Parathyroid adenoma (tissue), 2 donors: ENCODE results near the gene PRKAR1B.

Experiments used
- H2AFZ ChIP-seq: fragments of 300-600 bp; sonication (generic); one replicate; pipeline ENCODE4 v1.7.0; 2017; ENCODE audit warnings: antibody characterized with exemption, mild to moderate bottlenecking
- H3K27ac ChIP-seq: fragments of 300-600 bp; sonication (generic); one replicate; pipeline ENCODE4 v1.7.0; 2017
- H3K27me3 ChIP-seq: fragments of 300-600 bp; sonication (generic); one replicate; pipeline ENCODE4 v1.7.0; 2017; ENCODE audit warnings: low read length; ENCODE audit not compliant: control insufficient read depth, insufficient read depth
- H3K36me3 ChIP-seq: fragments of 300-600 bp; sonication (generic); one replicate; pipeline ENCODE4 v1.7.0; 2017; ENCODE audit warnings: low read length; ENCODE audit not compliant: control insufficient read depth, insufficient read depth
- H3K4me1 ChIP-seq: fragments of 300-600 bp; sonication (generic); one replicate; pipeline ENCODE4 v1.7.0; 2017; ENCODE audit warnings: control low read depth
- H3K4me2 ChIP-seq: fragments of 300-600 bp; sonication (generic); one replicate; pipeline ENCODE4 v1.7.0; 2017; ENCODE audit warnings: low read length
- H3K4me3 ChIP-seq: fragments of 300-600 bp; sonication (generic); one replicate; pipeline ENCODE4 v1.7.0; 2017; ENCODE audit warnings: low read depth, low read length
- H3K79me2 ChIP-seq: fragments of 300-600 bp; sonication (generic); one replicate; pipeline ENCODE4 v1.7.0; 2017; ENCODE audit warnings: control low read depth
- H3K9ac ChIP-seq: fragments of 300-600 bp; sonication (generic); one replicate; pipeline ENCODE4 v1.7.0; 2017; ENCODE audit warnings: mild to moderate bottlenecking
- H3K9me3 ChIP-seq: fragments of 300-600 bp; sonication (generic); one replicate; pipeline ENCODE4 v1.7.0; 2017; ENCODE audit warnings: low read length; ENCODE audit not compliant: control insufficient read depth
- CTCF ChIP-seq: fragments of 300-600 bp; sonication (generic); IDR thresholded peaks from one replicate; pipeline ENCODE4 v1.7.0; 2017; ENCODE audit warnings: antibody characterized with exemption, mild to moderate bottlenecking
- donor health status: primary hyperparathyroidism.

PRKAR1B gene

GRCh38 chr7:644381-645305 is 82.4 kb downstream of the PRKAR1B start:
- TF ChIP-seq CTCF: no peak
- H3K79me2 ChIP-seq: peaks cover 8% of the 10 kb centered on the region
- H3K9me3 ChIP-seq: no peaks in the 10 kb centered on the region
- no peak overlapping the region for H2AFZ ChIP-seq
- no peak overlapping the region for H3K4me2 ChIP-seq
- H3K9ac ChIP-seq: no peak overlapping the region
- H3K36me3 ChIP-seq: no peaks in the 10 kb centered on the region
- H3K4me3 ChIP-seq: no peak overlapping the region
- no peaks in the 10 kb centered on the region for H3K4me1 ChIP-seq
- H3K27ac ChIP-seq: no peak overlapping the region
- no peaks in the 10 kb centered on the region for H3K27me3 ChIP-seq

- Histone ChIP-seq H2AFZ (no peak overlapping the region), H3K4me1 (no peaks in the 10 kb centered on the region), H3K27ac (no peak overlapping the region), H3K4me2 (no peak overlapping the region), H3K27me3 (no peaks in the 10 kb centered on the region), H3K9ac (no peak overlapping the region), H3K4me3 (no peak overlapping the region), H3K36me3 (no peaks in the 10 kb centered on the region), H3K9me3 (no peaks in the 10 kb centered on the region), H3K79me2 (peaks cover 8% of the 10 kb centered on the region)
- no peak for TF ChIP-seq CTCF
These were observed 85.1 kb downstream of the PRKAR1B start for GRCh38 chr7:641966-642365.

GRCh38 chr7:641269-641671 is 85.8 kb downstream of the PRKAR1B start:
- TF ChIP-seq CTCF: no peak
- Histone ChIP-seq H3K4me1 (no peaks in the 10 kb centered on the region), H3K9ac (peak overlapping the region; percentile 6), H2AFZ (no peak overlapping the region), H3K36me3 (no peaks in the 10 kb centered on the region), H3K9me3 (no peaks in the 10 kb centered on the region), H3K27me3 (no peaks in the 10 kb centered on the region), H3K4me2 (no peak overlapping the region), H3K4me3 (no peak overlapping the region), H3K27ac (no peak overlapping the region), H3K79me2 (peaks cover 8% of the 10 kb centered on the region)

GRCh38 chr7:638256-639011 is 88.6 kb downstream of the PRKAR1B start:
- H3K27me3 ChIP-seq: no peaks in the 10 kb centered on the region
- no peak overlapping the region for H3K4me2 ChIP-seq
- no peak for TF ChIP-seq CTCF
- H3K79me2 ChIP-seq: peaks cover 2% of the 10 kb centered on the region
- H3K4me3 ChIP-seq: no peak overlapping the region
- no peaks in the 10 kb centered on the region for H3K4me1 ChIP-seq
- no peaks in the 10 kb centered on the region for H3K9me3 ChIP-seq
- H3K27ac ChIP-seq: no peak overlapping the region
- H3K9ac ChIP-seq: no peak overlapping the region
- no peak overlapping the region for H2AFZ ChIP-seq
- H3K36me3 ChIP-seq: no peaks in the 10 kb centered on the region
